ENCODE data around the gene RPL27A. TPM values are rescaled to one million over a fixed set of nuclear protein-coding genes. Genes with fewer than 3 reads are reported as not detected.

RPL27A gene
- total RNA-seq, 1 experiment from 2014 or later: 1,055 TPM

GRCh38 chr11:8732748-8733241, 50.2 kb downstream of the RPL27A start:
- Histone ChIP-seq H3K27ac (ENCODE audit: low read depth, low read length) (no peak overlapping the region), H3K9me2 (ENCODE audit: insufficient read depth) (no peaks in the 10 kb centered on the region), H3K4me1 (ENCODE audit: control insufficient read depth in 1 of 2, insufficient read depth in 2 of 2, low read length in 2 of 2) (peaks cover 9 to 31% of the 10 kb centered on the region in 2 experiments), H3K9ac (ENCODE audit: low read length) (peak overlapping the region; percentile 30; the same call in 1 of the 2 replicates), H3K4me2 (ENCODE audit: low read length) (peak overlapping the region; percentile 51), H3K9me3 (ENCODE audit: control insufficient read depth in 1 of 2, insufficient read depth in 1 of 2, low read depth in 1 of 2, low read length in 2 of 2) (no peaks in the 10 kb centered on the region), H3K36me3 (ENCODE audit: control insufficient read depth in 1 of 2, insufficient read depth in 2 of 2, low read length in 2 of 2) (no peaks in the 10 kb centered on the region), H3K4me3 (replicated peaks in 1 of 2; ENCODE audit: low read depth in 1 of 2, low read length in 2 of 2) (no peak overlapping the region), H3K79me2 (ENCODE audit: insufficient read depth, low read length) (no peaks in the 10 kb centered on the region), H2AFZ (ENCODE audit: low read depth, low read length, poor library complexity, severe bottlenecking) (no peak overlapping the region), H4K20me1 (ENCODE audit: insufficient read depth) (no peaks in the 10 kb centered on the region), H3K27me3 (ENCODE audit: insufficient read depth, low read length) (no peaks in the 10 kb centered on the region)
- BruUV-seq (replicated peaks): no TSS peak
- DNase-seq (ENCODE audit: low read depth, low spot score) (no peak), ATAC-seq (peak; percentile 69)
- ChIA-PET POLR2A (no interaction called here), RAD21 (ENCODE audit: low non-redundant PET in 1 of 2, low total read pairs in 2 of 2, uncharacterized antibody in 2 of 2, unreplicated experiment in 2 of 2) (no interaction called here), CTCF (no interaction called here)
- intact Hi-C loops (cut with micrococcal nuclease): no loop called here
- TF ChIP-seq SRF (IDR thresholded peaks at IDR 0.05; ENCODE audit: low read depth) (no peak), JUND (IDR thresholded peaks at IDR 0.05) (no peak), YY1 (IDR thresholded peaks at IDR 0.05; ENCODE audit: extremely low read depth, insufficient replicate concordance, low read depth, low read length) (no peak), CTCF (IDR thresholded peaks at IDR 0.05 in 2 of 3, conservative IDR thresholded peaks at IDR 0.05 in 1 of 3; ENCODE audit: borderline replicate concordance in 1 of 3, insufficient read depth in 1 of 3, low read depth in 2 of 3, low read length in 2 of 3) (no peak), EZH2phosphoT487 (IDR thresholded peaks at IDR 0.05; ENCODE audit: borderline replicate concordance) (no peak), POLR2A (IDR thresholded peaks at IDR 0.05; ENCODE audit: borderline replicate concordance, extremely low read depth, insufficient read depth, insufficient read length) (no peak), EGR1 (IDR thresholded peaks at IDR 0.05; ENCODE audit: low read depth) (no peak), SP1 (IDR thresholded peaks at IDR 0.05; ENCODE audit: low read depth) (no peak), POLR2AphosphoS5 (IDR thresholded peaks at IDR 0.05; ENCODE audit: low read depth, low read length) (no peak), ZNF274 (IDR thresholded peaks at IDR 0.05; ENCODE audit: low read depth, low read length) (no peak), SIN3A (IDR thresholded peaks at IDR 0.05; ENCODE audit: low read depth) (no peak), EZH2 (IDR thresholded peaks at IDR 0.05) (no peak), REST (IDR thresholded peaks at IDR 0.05; ENCODE audit: low read depth) (no peak)
